ENCODE measurements around the gene CNTN1.

Gene CNTN1

GRCh38 chr12:40663781-40664180 lies 28.5 kb upstream of the CNTN1 start:
- Histone ChIP-seq H2AK5ac (ENCODE audit: low read length, severe bottlenecking) (no peak overlapping the region), H3K27me3 (ENCODE audit: control insufficient read depth in 1 of 2, insufficient read depth in 1 of 2, low read length in 2 of 2) (no peaks in the 10 kb centered on the region), H2BK15ac (ENCODE audit: low read depth, poor library complexity, severe bottlenecking) (no peak overlapping the region), H3K4me1 (ENCODE audit: control insufficient read depth, insufficient read depth, low read depth, low read length) (no peaks in the 10 kb centered on the region), H3K18ac (ENCODE audit: low read depth in 1 of 2, low read length in 2 of 2) (no peak overlapping the region), H3K9me3 (ENCODE audit: control insufficient read depth, low read length) (no peaks in the 10 kb centered on the region), H2BK12ac (ENCODE audit: low read length in 2 of 2) (no peak overlapping the region), H3K4ac (ENCODE audit: low read depth in 1 of 2, low read length in 2 of 2) (no peak overlapping the region), H3K79me1 (replicated peaks; ENCODE audit: low read length, poor library complexity, severe bottlenecking) (no peaks in the 10 kb centered on the region), H2AFZ (ENCODE audit: low read depth, low read length) (no peak overlapping the region), H3K27ac (ENCODE audit: low read length, poor library complexity, severe bottlenecking) (no peak overlapping the region), H2BK5ac (ENCODE audit: low read depth, low read length, poor library complexity, severe bottlenecking) (no peak overlapping the region), H4K91ac (ENCODE audit: low read length) (no peak overlapping the region), H3K9ac (ENCODE audit: low read length) (no peak overlapping the region), H2BK120ac (ENCODE audit: low read depth, low read length) (no peak overlapping the region), H4K8ac (ENCODE audit: low read length) (no peak overlapping the region), H3K36me3 (ENCODE audit: control insufficient read depth in 1 of 2, insufficient read depth in 2 of 2, low read depth in 1 of 2, low read length in 2 of 2) (no peaks in the 10 kb centered on the region), H3K14ac (ENCODE audit: low read length in 2 of 2) (no peak overlapping the region), H3K23ac (ENCODE audit: low read length in 2 of 2) (no peak overlapping the region), H3K4me3 (ENCODE audit: insufficient read depth in 1 of 2, low read depth in 1 of 2, low read length in 2 of 2) (no peak overlapping the region), H3K4me2 (ENCODE audit: low read length, poor library complexity, severe bottlenecking) (no peak overlapping the region)
- DNase-seq: no peak
- WGBS: 33% methylated on average over 1 of the region's 1 CpG

- Histone ChIP-seq H2BK120ac (ENCODE audit: low read depth, low read length) (no peak overlapping the region), H3K27me3 (ENCODE audit: control insufficient read depth in 1 of 2, insufficient read depth in 1 of 2, low read length in 2 of 2) (no peaks in the 10 kb centered on the region), H3K23ac (ENCODE audit: low read length in 2 of 2) (no peak overlapping the region), H3K4ac (ENCODE audit: low read depth in 1 of 2, low read length in 2 of 2) (no peak overlapping the region), H3K4me2 (ENCODE audit: low read length, poor library complexity, severe bottlenecking) (no peak overlapping the region), H3K4me1 (ENCODE audit: control insufficient read depth, insufficient read depth, low read depth, low read length) (no peaks in the 10 kb centered on the region), H3K79me1 (replicated peaks; ENCODE audit: low read length, poor library complexity, severe bottlenecking) (no peaks in the 10 kb centered on the region), H4K91ac (ENCODE audit: low read length) (no peak overlapping the region), H3K18ac (ENCODE audit: low read depth in 1 of 2, low read length in 2 of 2) (no peak overlapping the region), H3K9ac (ENCODE audit: low read length) (no peak overlapping the region), H2AK5ac (ENCODE audit: low read length, severe bottlenecking) (no peak overlapping the region), H3K36me3 (ENCODE audit: control insufficient read depth in 1 of 2, insufficient read depth in 2 of 2, low read depth in 1 of 2, low read length in 2 of 2) (no peaks in the 10 kb centered on the region), H3K27ac (ENCODE audit: low read length, poor library complexity, severe bottlenecking) (no peak overlapping the region), H2BK5ac (ENCODE audit: low read depth, low read length, poor library complexity, severe bottlenecking) (no peak overlapping the region), H2AFZ (ENCODE audit: low read depth, low read length) (no peak overlapping the region), H2BK15ac (ENCODE audit: low read depth, poor library complexity, severe bottlenecking) (no peak overlapping the region), H3K4me3 (ENCODE audit: insufficient read depth in 1 of 2, low read depth in 1 of 2, low read length in 2 of 2) (no peak overlapping the region), H3K14ac (ENCODE audit: low read length in 2 of 2) (no peak overlapping the region), H3K9me3 (ENCODE audit: control insufficient read depth, low read length) (no peaks in the 10 kb centered on the region), H2BK12ac (ENCODE audit: low read length in 2 of 2) (no peak overlapping the region), H4K8ac (ENCODE audit: low read length) (no peak overlapping the region)
- WGBS: 11% methylated on average over 1 of the region's 1 CpG
- DNase-seq: no peak
Observed at GRCh38 chr12:40668099-40668529, 24.1 kb upstream of the CNTN1 start.

DNA sequence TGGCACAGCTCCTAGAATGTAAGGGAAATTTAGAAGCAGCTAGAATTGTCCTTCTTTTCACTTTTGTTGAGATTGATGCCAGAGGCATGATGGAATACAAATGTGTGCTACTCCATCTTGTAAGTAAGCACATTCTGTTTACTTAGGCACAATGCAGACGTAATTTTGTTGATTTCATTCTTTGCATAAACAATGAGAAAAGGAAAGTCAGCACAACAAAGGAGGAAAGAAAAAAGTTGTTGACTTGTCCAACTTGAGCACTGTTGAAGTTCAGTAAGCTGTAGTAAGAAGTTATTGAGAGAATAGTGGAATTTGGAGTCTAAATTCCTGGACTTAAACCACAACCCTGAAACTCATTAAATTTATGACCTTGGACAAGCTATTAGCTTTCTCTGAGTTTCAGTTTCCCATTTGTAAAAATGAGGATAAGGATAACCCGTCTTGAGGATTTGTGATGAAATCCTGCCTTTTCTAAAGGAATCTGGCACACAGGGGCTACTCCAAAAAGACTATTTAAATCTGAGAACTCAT lies 19.4 kb upstream of the CNTN1 start:
- no peak for DNase-seq
- no peak overlapping the region for H2BK15ac ChIP-seq (ENCODE audit: low read depth, poor library complexity, severe bottlenecking)
- no peak overlapping the region for H3K27ac ChIP-seq (ENCODE audit: low read length, poor library complexity, severe bottlenecking)
- no peak overlapping the region for H2AFZ ChIP-seq (ENCODE audit: low read depth, low read length)
- no peak overlapping the region for H2BK5ac ChIP-seq (ENCODE audit: low read depth, low read length, poor library complexity, severe bottlenecking)
- no peaks in the 10 kb centered on the region for H3K79me1 ChIP-seq (replicated peaks; ENCODE audit: low read length, poor library complexity, severe bottlenecking)
- H4K91ac ChIP-seq (ENCODE audit: low read length): no peak overlapping the region
- H3K9ac ChIP-seq (ENCODE audit: low read length): no peak overlapping the region
- H3K36me3 ChIP-seq (ENCODE audit: control insufficient read depth in 1 of 2, insufficient read depth in 2 of 2, low read depth in 1 of 2, low read length in 2 of 2): no peaks in the 10 kb centered on the region
- H3K14ac ChIP-seq (ENCODE audit: low read length in 2 of 2): no peak overlapping the region
- H3K4me3 ChIP-seq (ENCODE audit: insufficient read depth in 1 of 2, low read depth in 1 of 2, low read length in 2 of 2): no peak overlapping the region
- H3K27me3 ChIP-seq (ENCODE audit: control insufficient read depth in 1 of 2, insufficient read depth in 1 of 2, low read length in 2 of 2): no peaks in the 10 kb centered on the region
- no peak overlapping the region for H2BK120ac ChIP-seq (ENCODE audit: low read depth, low read length)
- no peak overlapping the region for H3K23ac ChIP-seq (ENCODE audit: low read length in 2 of 2)
- H3K18ac ChIP-seq (ENCODE audit: low read depth in 1 of 2, low read length in 2 of 2): no peak overlapping the region
- no peaks in the 10 kb centered on the region for H3K4me1 ChIP-seq (ENCODE audit: control insufficient read depth, insufficient read depth, low read depth, low read length)
- no peak overlapping the region for H2AK5ac ChIP-seq (ENCODE audit: low read length, severe bottlenecking)
- H3K4ac ChIP-seq (ENCODE audit: low read depth in 1 of 2, low read length in 2 of 2): no peak overlapping the region
- no peaks in the 10 kb centered on the region for H3K9me3 ChIP-seq (ENCODE audit: control insufficient read depth, low read length)
- H2BK12ac ChIP-seq (ENCODE audit: low read length in 2 of 2): no peak overlapping the region
- WGBS: 9% methylated on average over 1 of the region's 2 CpGs
- no peak overlapping the region for H4K8ac ChIP-seq (ENCODE audit: low read length)
- H3K4me2 ChIP-seq (ENCODE audit: low read length, poor library complexity, severe bottlenecking): no peak overlapping the region

- no peak overlapping the region for H3K4me3 ChIP-seq (ENCODE audit: insufficient read depth in 1 of 2, low read depth in 1 of 2, low read length in 2 of 2)
- no peak overlapping the region for H3K23ac ChIP-seq (ENCODE audit: low read length in 2 of 2)
- H3K4me1 ChIP-seq (ENCODE audit: control insufficient read depth, insufficient read depth, low read depth, low read length): no peaks in the 10 kb centered on the region
- H3K4ac ChIP-seq (ENCODE audit: low read depth in 1 of 2, low read length in 2 of 2): no peak overlapping the region
- H4K8ac ChIP-seq (ENCODE audit: low read length): no peak overlapping the region
- H3K27me3 ChIP-seq (ENCODE audit: control insufficient read depth in 1 of 2, insufficient read depth in 1 of 2, low read length in 2 of 2): no peaks in the 10 kb centered on the region
- H2BK5ac ChIP-seq (ENCODE audit: low read depth, low read length, poor library complexity, severe bottlenecking): no peak overlapping the region
- H3K4me2 ChIP-seq (ENCODE audit: low read length, poor library complexity, severe bottlenecking): no peak overlapping the region
- no peak overlapping the region for H3K27ac ChIP-seq (ENCODE audit: low read length, poor library complexity, severe bottlenecking)
- H3K36me3 ChIP-seq (ENCODE audit: control insufficient read depth in 1 of 2, insufficient read depth in 2 of 2, low read depth in 1 of 2, low read length in 2 of 2): no peaks in the 10 kb centered on the region
- WGBS: no CpG with 5 or more reads among the region's 2 CpGs
- H3K18ac ChIP-seq (ENCODE audit: low read depth in 1 of 2, low read length in 2 of 2): no peak overlapping the region
- H3K9ac ChIP-seq (ENCODE audit: low read length): no peak overlapping the region
- H2AFZ ChIP-seq (ENCODE audit: low read depth, low read length): no peak overlapping the region
- H2BK120ac ChIP-seq (ENCODE audit: low read depth, low read length): no peak overlapping the region
- peaks cover 7% of the 10 kb centered on the region for H3K9me3 ChIP-seq (ENCODE audit: control insufficient read depth, low read length)
- H2BK15ac ChIP-seq (ENCODE audit: low read depth, poor library complexity, severe bottlenecking): no peak overlapping the region
- H2BK12ac ChIP-seq (ENCODE audit: low read length in 2 of 2): no peak overlapping the region
- no peak overlapping the region for H3K14ac ChIP-seq (ENCODE audit: low read length in 2 of 2)
- H3K79me1 ChIP-seq (replicated peaks; ENCODE audit: low read length, poor library complexity, severe bottlenecking): no peaks in the 10 kb centered on the region
- no peak for DNase-seq
- no peak overlapping the region for H2AK5ac ChIP-seq (ENCODE audit: low read length, severe bottlenecking)
- H4K91ac ChIP-seq (ENCODE audit: low read length): no peak overlapping the region
Observed at GRCh38 chr12:40681148-40681547, 11.1 kb upstream of the CNTN1 start.

All from mesenchymal stem cell (in vitro differentiated cells and primary cell).